Left ventricle myocardium inferior (tissue), 1 donor: ENCODE data around the gene JUNB. TPM values are rescaled to one million over a fixed set of nuclear protein-coding genes. Genes with fewer than 3 reads are reported as not detected.
A peak's percentile ranks its signal among the peaks of the same experiment; 100 is the strongest.

ENCODE experiments used
- DNase-seq: peaks from one replicate; pipeline ENCODE4 v3.0.0-alpha.2; 2020
- H3K27ac ChIP-seq: fragments of 200-600 bp; replicated peaks from 2 replicates; pipeline ENCODE4 v1.8.0; 2021
- H3K27me3 ChIP-seq: fragments of 200-600 bp; 2 replicates; pipeline ENCODE4 v1.8.0; 2021; ENCODE audit warnings: low read depth
- H3K36me3 ChIP-seq: fragments of 200-600 bp; 2 replicates; pipeline ENCODE4 v1.8.0; 2021
- H3K4me1 ChIP-seq: fragments of 200-600 bp; 2 replicates; pipeline ENCODE4 v1.8.0; 2021
- H3K4me3 ChIP-seq: fragments of 200-600 bp; 2 replicates; pipeline ENCODE4 v1.8.0; 2021; ENCODE audit warnings: mild to moderate bottlenecking, moderate library complexity
- H3K9me3 ChIP-seq: fragments of 200-600 bp; replicated peaks from 2 replicates; pipeline ENCODE4 v1.8.0; 2021
- intact Hi-C: fragments of 100-400 bp; cut with micrococcal nuclease; formaldehyde crosslinking; loops from one replicate; pipeline ENCODE4 v1.11.0; 2022
- total RNA-seq: library from RNA; stranded (reverse); fragmentation: NEBNext Ultra II Directional; extraction: Animal tissue kit (Norgen Biotek cat#: 25700); gene quantifications from one replicate; pipeline ENCODE4 v1.2.1, GENCODE V29; 2021
- TF ChIP-seq, protein P1 (sequence below): fragments of 200-600 bp; IDR thresholded peaks from 2 replicates; pipeline ENCODE4 v1.8.0; 2021; ENCODE audit warnings: antibody characterized with exemption, mild to moderate bottlenecking, borderline replicate concordance
- donor health status: DM: no; HTN: yes; CAD: no; lungs with severe emphysema.

The JUNB gene
- total RNA-seq, 1 donor from 2014 or later: 26.7 TPM

GRCh38 chr19:12799742-12800465 is 8.6 kb downstream of the JUNB start:
- peak overlapping the region; percentile 98 for H3K4me3 ChIP-seq
- H3K4me1 ChIP-seq: peaks cover 40% of the 10 kb centered on the region
- intact Hi-C loops: no loop called here
- TF ChIP-seq, protein P1, sequence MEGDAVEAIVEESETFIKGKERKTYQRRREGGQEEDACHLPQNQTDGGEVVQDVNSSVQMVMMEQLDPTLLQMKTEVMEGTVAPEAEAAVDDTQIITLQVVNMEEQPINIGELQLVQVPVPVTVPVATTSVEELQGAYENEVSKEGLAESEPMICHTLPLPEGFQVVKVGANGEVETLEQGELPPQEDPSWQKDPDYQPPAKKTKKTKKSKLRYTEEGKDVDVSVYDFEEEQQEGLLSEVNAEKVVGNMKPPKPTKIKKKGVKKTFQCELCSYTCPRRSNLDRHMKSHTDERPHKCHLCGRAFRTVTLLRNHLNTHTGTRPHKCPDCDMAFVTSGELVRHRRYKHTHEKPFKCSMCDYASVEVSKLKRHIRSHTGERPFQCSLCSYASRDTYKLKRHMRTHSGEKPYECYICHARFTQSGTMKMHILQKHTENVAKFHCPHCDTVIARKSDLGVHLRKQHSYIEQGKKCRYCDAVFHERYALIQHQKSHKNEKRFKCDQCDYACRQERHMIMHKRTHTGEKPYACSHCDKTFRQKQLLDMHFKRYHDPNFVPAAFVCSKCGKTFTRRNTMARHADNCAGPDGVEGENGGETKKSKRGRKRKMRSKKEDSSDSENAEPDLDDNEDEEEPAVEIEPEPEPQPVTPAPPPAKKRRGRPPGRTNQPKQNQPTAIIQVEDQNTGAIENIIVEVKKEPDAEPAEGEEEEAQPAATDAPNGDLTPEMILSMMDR: no peak
- DNase-seq: no peak
- no peaks in the 10 kb centered on the region for H3K27me3 ChIP-seq
- peaks cover 38% of the 10 kb centered on the region for H3K36me3 ChIP-seq
- H3K9me3 ChIP-seq: no peaks in the 10 kb centered on the region
- H3K27ac ChIP-seq: peak overlapping the region; percentile 93

GRCh38 chr19:12800466-12800770 is 9.1 kb downstream of the JUNB start:
- H3K36me3 ChIP-seq: peaks cover 38% of the 10 kb centered on the region
- TF ChIP-seq, protein P1: no peak
- no peak for DNase-seq
- intact Hi-C loops: no loop called here
- H3K4me1 ChIP-seq: peaks cover 40% of the 10 kb centered on the region
- H3K27ac ChIP-seq: peak overlapping the region; percentile 93
- peak overlapping the region; percentile 98 for H3K4me3 ChIP-seq
- H3K9me3 ChIP-seq: no peaks in the 10 kb centered on the region
- H3K27me3 ChIP-seq: no peaks in the 10 kb centered on the region

DNA sequence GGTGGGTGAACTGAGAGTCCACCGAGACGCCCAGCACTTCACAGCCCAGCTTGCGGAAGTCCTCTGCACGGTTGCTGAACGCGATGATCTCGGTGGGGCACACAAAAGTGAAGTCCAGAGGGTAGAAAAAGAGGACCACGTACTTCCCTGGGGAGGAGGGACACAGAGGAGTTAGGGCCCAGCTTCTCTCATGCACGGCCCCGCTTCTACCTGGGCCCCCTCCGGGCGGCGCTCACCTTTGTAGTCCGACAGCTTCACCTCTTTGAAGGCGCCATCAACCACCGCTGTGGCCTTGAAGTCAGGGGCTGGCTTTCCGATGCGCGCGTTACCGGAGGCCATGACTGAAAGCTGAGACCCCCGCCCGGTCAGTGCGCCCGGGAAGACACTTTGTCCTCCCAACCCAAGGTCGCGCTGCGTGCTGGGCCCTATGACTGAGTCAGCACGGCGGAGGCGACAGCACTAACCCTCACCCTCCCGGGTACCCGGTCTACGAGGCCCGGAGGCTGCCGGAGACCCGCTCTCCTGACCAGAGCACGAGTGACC is 9.7 kb downstream of the JUNB start:
- H3K27me3 ChIP-seq: no peaks in the 10 kb centered on the region
- H3K27ac ChIP-seq: peak overlapping the region; percentile 93
- peak overlapping the region; percentile 98 for H3K4me3 ChIP-seq
- no peak for DNase-seq
- H3K36me3 ChIP-seq: peaks cover 38% of the 10 kb centered on the region
- TF ChIP-seq, protein P1: no peak
- no peaks in the 10 kb centered on the region for H3K9me3 ChIP-seq
- intact Hi-C loops: no loop called here
- H3K4me1 ChIP-seq: peaks cover 37% of the 10 kb centered on the region

GRCh38 chr19:12801466-12802266 is 10.4 kb downstream of the JUNB start, which contains the start of the genes PRDX2 and THSD8:
Gene PRDX2, minus strand, starts transcription at chr19:12801800. Its CDS starts 539 bp downstream, at chr19:12801261.
Gene THSD8, plus strand, starts transcription at chr19:12802069. Its CDS starts 3 bp downstream, at chr19:12802072.
- H3K27me3 ChIP-seq: no peaks in the 10 kb centered on the region
- intact Hi-C loops: no loop called here
- DNase-seq: peak; percentile 79
- peaks cover 38% of the 10 kb centered on the region for H3K36me3 ChIP-seq
- H3K4me1 ChIP-seq: peaks cover 37% of the 10 kb centered on the region
- H3K27ac ChIP-seq: peak within 1 kb of the TSS; percentile 93
- H3K9me3 ChIP-seq: no peaks in the 10 kb centered on the region
- peak within 1 kb of the TSS; percentile 98 for H3K4me3 ChIP-seq
- TF ChIP-seq, protein P1: no peak

DNA sequence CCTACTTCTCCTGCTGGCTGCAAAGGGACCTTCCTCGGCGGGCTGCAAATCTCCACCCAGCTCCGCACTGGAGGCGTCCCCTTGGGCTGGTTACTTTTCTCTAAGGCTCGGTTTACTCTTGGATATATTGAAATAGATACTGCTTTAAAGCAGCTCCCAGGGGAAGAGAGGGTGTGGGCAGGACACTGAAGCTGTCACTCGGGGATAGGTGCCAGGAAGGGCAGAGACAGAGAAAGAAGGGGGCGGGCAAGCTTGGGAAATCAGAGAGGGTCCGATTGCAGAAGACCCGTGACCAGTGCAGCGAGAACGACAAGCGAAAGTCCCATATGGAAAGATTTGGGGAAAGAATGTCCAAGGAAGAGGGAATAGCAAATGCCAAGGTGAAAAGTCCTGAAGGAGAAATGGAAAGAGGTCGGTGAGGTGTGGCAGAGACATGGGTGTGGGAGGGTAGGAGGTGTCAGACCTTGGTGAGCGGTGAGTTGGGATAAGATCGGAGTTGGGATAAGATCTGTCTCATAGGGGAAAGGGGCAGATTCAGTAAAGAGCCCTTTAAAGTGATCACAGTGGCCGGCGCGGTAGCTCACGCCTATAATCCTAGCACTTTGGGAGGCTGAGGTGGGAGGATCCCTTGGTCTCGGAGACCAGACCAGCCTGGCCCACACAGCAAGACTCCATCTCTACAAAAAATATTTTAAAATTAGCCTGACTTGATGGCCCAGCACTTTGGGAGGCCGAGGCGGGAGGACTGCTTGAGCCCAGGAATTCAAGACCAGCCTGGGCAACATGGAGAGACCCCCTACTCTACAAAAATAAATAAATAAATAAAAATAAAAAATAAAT is 11.2 kb downstream of the JUNB start:
- H3K4me3 ChIP-seq: peak overlapping the region; percentile 98
- intact Hi-C loops: no loop called here
- H3K4me1 ChIP-seq: peaks cover 45% of the 10 kb centered on the region
- H3K27ac ChIP-seq: peak overlapping the region; percentile 93
- H3K9me3 ChIP-seq: no peaks in the 10 kb centered on the region
- TF ChIP-seq, protein P1: no peak
- H3K36me3 ChIP-seq: peaks cover 31% of the 10 kb centered on the region
- DNase-seq: no peak
- no peaks in the 10 kb centered on the region for H3K27me3 ChIP-seq
